COLO668 (cell line): ENCODE results near the gene MGST3.
"Not testable (repeated sequence)": the region's sequence is repeated elsewhere in the genome, so short reads cannot be mapped to it uniquely, and the experiment has no call there.

Experiments
- DNase-seq: peaks from one replicate; lab custom pipeline; 2025; ENCODE audit not compliant: unreplicated experiment; lab: John Stamatoyannopoulos, UW

Gene MGST3

DNA sequence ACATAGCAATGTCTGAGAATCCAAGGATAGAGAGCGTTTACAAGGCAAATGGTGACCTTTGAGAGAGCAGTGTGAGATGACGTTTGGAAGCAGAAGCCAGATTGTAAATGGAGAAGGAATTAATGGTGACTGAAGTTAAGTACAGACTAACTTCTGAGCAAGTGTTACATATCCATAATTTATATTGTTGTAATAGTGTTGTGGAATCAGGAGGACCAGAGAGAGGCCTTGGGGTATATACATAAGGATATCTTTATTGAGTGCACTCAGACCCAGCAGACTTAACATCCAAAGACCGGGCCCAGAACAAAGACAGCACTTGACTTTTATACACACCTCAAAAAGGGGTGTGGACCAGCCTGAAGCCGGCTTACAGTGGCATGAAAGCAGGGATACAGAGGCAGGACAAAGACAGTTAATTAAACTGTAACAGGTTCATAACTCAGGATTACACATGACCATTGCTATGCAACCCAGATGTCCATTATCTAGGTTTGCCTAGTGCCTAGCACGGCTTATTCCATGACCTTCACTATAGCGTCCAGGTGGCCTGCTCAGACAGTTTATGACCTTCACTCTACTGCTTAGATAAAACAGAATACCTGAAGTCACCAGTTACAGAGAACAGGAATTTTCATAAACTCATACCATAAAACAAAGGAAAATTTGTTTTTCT lies 2.7 kb upstream of the MGST3 start:
- DNase-seq, result no peak

DNA sequence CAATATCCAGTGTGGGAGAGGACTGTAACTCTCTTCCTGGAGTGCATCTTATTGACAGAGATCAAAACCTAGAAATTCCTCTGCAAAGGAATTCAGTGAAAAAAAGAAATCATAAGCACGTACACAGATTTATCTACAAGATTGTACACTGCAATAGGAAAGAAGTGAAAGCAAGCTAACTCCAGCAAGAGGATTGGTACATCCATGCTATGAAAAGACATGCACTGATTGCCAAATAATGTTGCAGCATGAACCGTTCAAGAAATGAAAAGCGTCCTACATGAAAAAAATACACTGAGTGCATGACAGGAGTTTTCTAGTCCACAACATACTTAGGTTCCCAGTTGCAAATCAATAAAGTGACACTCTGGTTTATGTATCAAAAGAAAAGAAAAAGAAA lies 1.9 kb upstream of the MGST3 start:
- no peak for DNase-seq

DNA sequence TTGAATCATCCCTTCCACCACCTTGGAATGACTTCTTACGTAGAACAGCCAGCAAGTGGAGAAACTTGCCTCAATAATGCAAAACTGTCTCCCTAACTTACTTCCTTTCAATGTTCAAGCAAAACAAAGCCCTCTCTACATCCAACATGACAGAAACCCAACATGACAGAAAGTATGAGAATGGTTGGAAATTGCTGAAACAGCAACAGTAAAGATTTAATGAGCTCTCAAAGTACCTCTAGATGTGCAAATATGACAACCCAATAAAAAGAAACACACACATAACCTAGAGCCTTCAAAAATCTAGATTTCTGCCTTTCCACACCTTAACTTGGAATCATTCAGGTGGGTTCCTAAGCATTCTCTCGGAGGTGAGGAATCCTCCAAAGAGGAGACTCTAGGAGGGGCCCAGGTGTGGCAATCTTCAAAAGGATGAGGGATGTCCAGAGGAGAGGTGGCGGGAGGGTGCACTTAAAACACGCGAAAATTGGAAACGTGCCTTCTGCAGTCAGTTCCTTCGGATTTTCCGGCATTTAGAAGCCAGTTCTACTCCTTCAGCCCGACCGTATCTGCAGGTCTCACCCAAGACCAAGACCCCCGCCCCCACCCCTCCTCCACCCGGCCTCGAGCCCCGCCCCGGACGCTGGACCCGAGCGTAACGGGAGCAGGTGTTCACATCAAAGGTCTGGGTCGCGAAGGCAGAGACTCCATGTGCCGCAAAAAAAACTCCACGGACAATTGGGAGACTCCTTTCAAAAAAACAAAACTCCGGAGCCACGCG lies 996 bp upstream of the MGST3 start:
- DNase-seq, result peak; percentile 77

DNA sequence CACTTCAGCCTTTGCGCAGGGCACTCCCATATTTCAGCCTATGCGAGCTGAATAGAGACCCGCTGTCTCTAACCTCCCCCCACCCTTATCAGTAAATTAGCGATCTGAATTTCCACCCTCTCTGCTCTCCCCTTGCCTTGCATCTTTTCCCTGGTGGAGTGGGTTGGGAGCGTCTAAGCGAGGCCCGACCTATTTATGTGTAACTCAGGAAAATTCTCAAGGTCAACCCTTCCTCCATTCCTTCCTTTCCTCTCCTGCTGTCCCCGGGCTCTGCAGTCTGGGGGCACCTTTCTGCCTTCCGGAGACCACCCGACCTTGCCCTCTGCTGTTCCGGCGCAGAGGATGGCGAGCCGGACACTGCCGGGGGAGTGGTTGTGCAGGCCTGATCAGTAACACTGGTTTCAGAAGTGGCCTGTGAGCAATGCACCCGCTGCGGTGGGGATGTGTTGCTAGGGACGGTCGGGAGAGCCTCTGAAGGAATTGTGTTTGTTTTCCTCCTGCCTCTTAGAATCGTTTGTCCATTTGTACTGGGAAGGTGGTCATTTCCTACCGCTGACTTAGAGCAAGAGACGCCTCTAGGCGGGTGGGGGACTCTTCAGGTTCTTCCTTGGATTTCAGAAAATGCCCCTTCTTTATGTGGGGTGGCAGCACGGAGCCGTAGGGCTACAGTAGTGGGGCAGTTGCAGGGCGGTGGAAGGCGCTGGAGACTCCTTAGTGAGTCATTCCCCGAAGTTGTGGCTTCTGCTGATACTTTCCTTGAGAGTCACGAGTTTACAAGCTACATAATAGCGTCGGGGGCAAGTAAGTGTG lies 513 bp downstream of the MGST3 start:
- peak; percentile 58 for DNase-seq

DNA sequence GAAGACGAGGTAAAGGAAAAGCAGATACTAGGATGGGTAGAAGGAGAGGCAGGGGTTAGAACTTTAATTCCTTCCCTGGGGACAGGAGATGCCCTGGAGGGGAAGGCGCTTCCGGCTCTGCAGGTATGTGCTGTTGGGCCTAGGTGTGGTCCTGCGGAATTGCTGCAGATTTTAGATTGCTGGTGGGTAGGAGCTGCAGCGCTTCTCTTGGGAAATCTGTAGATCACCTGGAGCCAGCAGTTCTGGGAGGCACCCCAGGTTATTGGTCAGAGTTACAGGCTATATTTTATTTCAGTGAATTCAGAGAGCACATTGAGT lies 1.1 kb downstream of the MGST3 start:
- peak; percentile 45 for DNase-seq

DNA sequence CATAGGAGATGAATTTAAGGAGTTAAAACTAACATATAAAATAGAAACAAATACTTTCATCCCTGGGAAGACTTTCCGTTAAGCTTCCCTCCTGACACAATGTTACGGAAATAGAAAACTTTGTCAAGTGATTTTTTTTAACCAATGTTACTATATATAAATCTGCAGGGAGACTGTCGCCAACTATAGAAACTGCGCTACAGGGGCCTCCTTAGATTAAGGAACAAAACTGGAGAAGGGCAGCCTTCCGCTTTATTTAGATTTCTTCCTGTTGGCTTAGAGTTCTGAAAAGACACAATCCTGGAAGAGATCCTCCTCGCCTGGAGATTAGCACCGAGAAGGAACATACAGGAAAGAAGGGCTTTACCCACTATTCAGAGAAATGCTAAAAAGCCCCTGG lies 1.5 kb downstream of the MGST3 start:
- no peak for DNase-seq

DNA sequence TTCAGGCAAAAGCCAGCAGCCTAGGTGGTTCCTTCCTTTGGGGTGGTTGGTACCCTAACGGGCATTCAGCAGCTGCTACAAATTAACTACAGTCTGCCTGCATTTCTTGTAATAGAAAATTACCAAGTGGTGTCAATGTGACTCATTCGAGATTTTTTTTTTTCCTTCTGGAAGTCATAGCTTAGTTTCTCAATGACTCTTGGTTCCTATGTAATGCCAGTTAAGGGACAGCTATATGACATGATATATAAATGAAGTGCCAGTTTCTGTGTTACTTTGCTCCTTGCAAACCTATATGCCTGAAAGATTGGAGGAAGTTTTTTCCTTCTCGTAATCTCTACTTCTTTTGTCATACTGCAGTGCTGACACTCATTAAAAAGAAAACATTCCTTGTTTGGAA lies 2.6 kb downstream of the MGST3 start:
- no peak for DNase-seq

DNA sequence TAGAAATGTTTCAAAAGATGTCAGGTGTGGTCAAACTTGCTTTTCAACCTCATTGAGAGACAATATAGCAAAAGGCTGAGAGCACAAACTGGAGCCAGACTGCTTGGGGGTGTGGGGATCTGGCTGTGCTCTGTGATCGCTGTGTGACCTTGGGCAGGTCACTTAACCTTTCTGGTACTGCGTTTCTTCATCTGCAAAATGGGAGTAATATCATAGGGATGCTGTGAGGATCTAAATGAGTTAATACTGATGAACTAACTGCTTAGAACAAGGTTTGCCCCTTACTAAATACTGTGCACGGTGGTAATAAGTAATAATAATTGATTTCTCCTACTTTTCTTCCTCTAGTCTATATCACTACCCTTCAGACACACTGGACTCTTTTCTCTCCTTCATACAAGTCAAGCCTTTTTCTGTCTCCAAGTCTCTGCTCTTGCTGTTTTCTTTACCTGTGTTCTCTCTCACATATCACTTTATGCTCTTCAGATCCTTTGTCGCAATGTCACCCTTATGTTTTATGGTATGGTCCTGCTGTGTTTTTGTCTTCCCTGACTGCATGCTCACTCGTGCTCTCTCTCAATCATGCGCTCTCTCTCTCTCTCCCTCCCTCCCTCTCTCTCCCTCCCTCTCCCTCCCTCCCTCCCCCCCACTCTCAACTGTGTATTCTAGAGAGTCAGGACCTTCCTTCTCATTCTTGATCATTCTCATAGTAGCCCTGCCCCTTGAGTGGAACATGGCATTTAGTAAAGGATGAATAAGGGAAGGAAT lies 3.3 kb downstream of the MGST3 start:
- DNase-seq, result no peak

DNA sequence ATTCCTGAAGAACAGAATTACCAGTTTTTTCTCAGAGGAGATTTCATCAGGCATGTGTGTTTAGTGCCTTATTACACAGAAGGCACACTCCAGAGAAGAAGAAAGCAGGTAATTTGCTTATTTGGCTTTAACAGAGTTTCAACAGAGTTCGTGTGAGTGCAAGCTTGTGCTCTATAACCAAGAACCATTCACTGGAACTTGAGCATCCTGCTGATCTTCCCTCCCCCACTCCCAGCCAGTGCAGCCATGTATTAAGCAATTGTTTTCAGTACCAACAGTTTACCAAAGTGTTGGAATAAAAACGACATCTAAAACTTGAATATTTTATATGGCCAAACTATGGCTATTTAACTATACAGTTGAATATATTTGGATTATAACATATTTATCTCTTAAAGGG lies 4.3 kb downstream of the MGST3 start:
- no peak for DNase-seq

DNA sequence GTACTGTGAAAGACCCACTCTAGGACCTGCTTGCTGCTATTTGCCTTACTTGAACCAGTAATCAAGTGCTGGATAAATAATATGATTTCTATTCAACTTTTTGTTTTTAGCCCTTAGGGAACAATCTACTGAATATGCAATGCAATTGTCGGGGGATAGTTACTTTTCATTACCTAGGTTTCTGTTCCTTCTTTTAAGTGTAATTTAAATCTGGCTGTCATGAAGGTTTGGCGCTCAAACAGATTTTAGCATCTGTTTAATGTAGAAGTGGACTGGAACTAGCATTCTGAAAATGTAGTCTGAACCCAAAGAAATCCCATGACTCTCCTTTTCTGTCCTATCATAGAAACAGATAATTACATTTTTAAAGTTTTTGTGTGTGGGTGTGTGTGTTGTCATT lies 4.8 kb downstream of the MGST3 start:
- DNase-seq, result no peak

DNA sequence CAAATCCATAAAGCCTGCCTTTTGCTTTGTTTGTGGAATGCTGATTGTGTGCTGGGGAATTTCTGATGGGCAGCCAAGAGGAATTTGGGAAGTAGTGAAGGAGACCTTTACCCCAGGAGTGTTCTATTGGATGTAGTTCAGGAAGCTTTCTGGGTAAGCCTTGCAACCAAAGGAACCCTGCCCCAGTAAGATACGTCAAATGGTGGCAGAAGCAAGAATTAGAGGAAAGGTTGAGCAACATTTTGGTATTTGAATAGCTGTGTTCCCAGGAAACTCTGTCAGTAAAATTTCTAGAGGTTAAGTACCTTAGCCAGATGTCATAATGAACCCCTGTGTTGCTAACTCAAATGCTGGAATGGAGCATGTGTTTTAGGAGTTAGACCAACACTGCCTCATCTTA lies 6.4 kb downstream of the MGST3 start:
- no peak for DNase-seq

DNA sequence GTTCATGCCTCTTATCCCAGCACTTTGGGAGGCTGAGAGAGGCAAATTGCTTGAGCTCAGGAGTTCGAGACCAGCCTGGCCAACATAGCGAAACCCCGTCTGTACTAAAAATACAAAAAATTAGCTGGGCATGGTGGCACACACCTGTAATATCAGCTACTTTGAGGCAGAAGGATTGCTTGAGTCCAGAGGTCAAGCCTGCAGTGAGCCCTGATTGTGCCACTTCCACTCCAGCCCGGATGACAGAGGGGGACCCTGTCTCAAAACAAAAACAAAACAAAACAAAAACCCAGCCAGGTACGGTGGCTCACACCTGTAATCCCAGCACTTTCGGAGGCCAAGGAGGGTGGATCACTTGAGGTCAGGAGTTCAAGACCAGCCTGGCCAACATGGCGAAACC lies 7.2 kb downstream of the MGST3 start:
- DNase-seq, result not testable (repeated sequence)

DNA sequence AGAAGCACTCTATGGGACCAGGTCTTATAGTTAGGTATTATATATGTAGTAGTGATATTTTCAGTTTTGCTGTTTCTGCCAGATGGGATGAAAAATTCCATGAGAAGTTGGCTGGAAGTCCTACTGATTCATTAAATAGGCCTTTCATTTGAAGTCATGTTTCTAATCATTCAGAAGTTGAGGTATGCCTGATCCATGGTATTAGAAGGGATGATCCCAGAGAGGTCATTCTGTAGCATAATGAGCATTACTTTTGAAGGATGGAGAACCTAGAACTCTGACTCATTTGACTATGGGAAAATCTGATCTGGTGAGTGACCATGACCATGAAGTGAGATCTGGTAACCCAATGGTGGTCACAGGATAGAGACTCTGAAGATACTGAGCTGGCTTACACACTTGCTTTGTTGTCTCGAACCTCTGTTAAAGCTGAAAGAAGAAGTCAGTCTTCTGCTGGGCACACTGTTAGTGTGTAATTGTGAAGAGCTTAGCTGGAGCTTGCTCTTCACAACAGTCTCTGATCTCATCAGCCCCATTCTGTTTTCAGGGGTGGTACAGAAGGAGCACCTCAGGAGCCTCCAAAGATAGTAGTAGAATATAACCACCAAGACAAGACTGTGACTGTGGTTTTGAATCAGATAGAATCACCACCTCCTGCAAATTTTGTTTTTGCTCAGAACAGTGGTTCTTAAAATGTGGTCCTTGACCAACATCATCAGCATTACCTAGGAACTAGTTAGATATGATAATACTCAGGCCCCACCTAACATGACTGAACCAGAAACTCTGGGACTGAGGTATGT lies 9.0 kb downstream of the MGST3 start:
- no peak for DNase-seq

DNA sequence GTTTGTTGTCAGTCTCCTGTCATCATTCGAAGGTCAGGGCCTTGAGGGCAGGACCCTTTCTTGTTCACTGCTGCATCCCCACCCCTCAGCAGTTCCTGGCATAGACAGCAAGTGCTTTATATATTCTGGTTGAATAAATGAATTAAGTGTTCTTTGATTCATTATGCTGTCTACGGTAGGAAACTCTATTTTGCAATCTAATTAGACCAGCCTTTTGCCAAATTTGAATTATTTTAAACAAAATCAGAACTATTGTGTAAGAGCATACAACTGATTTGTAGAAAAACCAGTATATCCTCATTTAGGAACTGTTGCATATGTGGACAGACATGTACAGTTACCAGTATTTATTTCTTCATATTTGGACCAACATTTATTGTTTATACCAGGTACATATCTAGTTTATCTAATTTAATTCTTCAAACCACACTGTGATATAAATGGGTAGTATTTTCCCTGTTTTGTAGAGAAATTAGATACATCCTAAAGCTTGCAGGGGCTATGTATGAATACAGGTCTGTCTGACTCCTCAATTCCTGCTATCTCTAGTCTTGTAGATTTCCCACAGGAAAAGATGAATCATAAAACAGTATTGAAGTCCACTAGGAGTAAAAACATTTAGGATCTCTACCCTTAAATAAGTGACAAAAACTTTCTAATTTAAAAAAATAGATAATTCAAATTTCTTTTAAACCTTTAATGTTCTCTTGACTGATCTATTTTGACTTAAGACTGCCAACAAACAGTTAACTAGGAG lies 10.4 kb downstream of the MGST3 start:
- no peak for DNase-seq

DNA sequence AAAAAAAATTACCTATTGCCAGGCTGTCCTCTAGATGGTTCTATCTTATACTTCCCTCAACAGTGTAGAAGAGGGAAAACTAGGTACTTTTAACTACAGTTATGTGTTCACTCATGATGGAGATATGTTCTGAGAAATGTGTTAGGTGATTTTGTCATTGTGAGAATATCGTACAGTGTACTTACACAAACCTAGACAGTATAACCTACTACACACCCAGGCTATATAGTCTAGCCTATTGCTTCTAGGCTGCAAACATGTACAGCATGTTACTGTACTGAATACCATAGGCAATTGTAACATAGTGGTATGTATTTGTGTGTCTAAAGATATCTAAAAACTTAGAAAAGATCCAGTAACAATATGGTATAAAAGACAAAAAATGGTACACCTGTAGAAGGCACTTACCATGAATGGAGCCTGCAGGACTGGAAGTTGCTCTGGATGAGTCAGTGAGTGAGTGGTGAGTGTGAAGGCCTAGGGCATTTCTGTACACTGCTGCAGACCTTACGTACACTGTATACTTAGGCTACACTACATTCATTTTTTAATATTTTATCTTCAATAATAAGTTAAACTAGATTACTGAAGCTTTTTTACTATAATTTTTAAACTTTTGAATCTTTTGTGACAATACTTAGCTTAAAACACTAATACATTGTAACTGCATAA lies 13.2 kb downstream of the MGST3 start:
- no peak for DNase-seq

DNA sequence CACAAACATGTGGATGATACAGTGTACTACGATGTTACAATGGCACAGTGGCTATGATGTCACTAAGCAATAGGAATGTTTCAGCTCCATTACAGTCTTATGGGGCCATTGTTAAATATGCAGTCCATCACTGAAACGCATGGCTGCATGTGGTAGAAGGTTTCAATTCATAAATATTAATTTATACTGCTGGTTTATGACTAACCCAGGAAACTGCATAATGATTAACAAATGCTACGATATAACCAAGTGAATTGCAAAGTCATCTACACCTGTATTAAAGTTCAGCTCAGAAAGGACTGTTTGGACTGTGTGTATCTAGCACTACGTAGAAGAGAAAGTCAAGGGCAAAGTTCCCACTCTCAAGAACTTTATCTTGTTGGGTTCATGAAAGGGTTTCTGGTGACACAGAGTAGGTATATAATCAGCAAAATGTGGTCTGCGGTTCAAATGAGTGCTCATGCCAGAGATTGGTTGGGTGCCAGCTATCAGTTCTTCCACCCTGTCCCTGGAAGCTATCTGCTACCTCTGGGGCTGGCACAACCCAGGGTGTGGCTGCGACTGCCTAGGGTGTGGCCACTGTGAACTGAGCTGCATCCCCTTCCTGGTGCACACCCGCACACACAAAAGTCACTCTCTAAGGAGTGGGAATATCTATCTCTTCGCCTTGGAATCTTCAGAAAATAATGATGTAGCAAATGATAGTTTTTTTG lies 14.8 kb downstream of the MGST3 start:
- no peak for DNase-seq

DNA sequence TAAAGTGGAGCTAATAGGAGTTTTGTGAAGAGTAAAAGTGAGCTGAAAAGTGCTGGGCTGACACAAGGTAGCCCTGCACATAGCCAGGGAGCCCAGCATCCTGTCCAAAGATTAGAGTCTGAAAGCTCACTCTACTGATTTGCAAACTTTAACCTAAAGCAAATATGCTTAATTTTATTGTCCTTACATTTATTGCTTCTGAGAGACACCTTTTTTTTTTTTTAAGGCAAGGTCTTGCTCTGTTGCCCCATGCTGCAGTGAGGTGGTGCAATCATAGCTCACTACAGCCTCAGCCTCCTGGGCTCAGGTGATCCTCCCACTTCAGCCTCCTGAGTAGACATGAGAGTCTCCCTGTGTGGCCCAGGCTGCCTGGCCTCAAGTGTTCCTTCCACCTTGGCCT lies 16.5 kb downstream of the MGST3 start:
- no peak for DNase-seq

DNA sequence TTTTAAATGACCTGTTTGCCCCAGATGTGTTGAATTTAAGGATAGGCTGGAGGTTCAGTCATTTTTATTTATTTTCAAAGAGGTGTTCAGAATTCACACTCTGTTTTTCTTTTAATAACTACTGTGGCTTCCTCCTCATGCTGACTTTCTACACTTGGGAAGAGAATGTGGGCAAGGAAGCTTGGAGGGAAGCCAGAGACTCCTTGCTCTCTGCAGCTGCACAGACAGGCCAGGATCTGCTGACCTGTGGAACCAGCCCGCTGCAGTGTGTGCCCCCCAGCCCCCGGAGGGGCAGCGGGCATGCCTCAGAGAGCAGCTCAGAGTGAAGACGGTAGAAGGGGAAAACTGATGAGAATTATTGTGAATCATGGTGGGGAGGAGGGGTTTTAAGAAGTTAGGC lies 16.9 kb downstream of the MGST3 start:
- no peak for DNase-seq
